Measurements from ENCODE around the gene SPINK13.
"Not testable (repeated sequence)": the region's sequence is repeated elsewhere in the genome, so short reads cannot be mapped to it uniquely, and the experiment has no call there.

Gene SPINK13

GRCh38 chr5:148268566-148268965, at the start of gene SPINK13:
Gene SPINK13 (plus strand): TSS chr5:148268794. CDS start chr5:148270073, 1,279 bp downstream.
- no peak for DNase-seq

- DNase-seq, result no peak
Observed at GRCh38 chr5:148221508-148221907, 47.1 kb upstream of the SPINK13 start.

GRCh38 chr5:148224117-148224742, 44.4 kb upstream of the SPINK13 start:
- no peak for DNase-seq

GRCh38 chr5:148228392-148228984, 40.1 kb upstream of the SPINK13 start:
- no peak for DNase-seq

GRCh38 chr5:148229840-148230239, 38.8 kb upstream of the SPINK13 start:
- no peak for DNase-seq

GRCh38 chr5:148230240-148230639, 38.4 kb upstream of the SPINK13 start:
- no peak for DNase-seq

GRCh38 chr5:148237785-148238417, 30.7 kb upstream of the SPINK13 start:
- no peak for DNase-seq

- DNase-seq, result no peak
Observed at GRCh38 chr5:148238418-148238794, 30.2 kb upstream of the SPINK13 start, which contains the start of gene MARCOL. Gene MARCOL (plus strand): TSS chr5:148238525. CDS start chr5:148238598, 73 bp downstream.

- no peak for DNase-seq
Observed at GRCh38 chr5:148248894-148249293, 19.7 kb upstream of the SPINK13 start.

- no peak for DNase-seq
Observed at GRCh38 chr5:148255456-148255855, 13.1 kb upstream of the SPINK13 start.

GRCh38 chr5:148259288-148259687, 9.3 kb upstream of the SPINK13 start:
- no peak for DNase-seq

GRCh38 chr5:148261221-148261620, 7.4 kb upstream of the SPINK13 start:
- DNase-seq, result no peak

GRCh38 chr5:148267962-148268361, 632 bp upstream of the SPINK13 start:
- DNase-seq, result no peak

- DNase-seq, result not testable (repeated sequence)
Observed at GRCh38 chr5:148275129-148275528, 6.5 kb downstream of the SPINK13 start.

- DNase-seq, result not testable (repeated sequence)
Observed at GRCh38 chr5:148280893-148281292, 12.3 kb downstream of the SPINK13 start.

GRCh38 chr5:148281336-148281735, 12.7 kb downstream of the SPINK13 start:
- not testable (repeated sequence) for DNase-seq

GRCh38 chr5:148290271-148291195, 21.9 kb downstream of the SPINK13 start:
- DNase-seq, result no peak

GRCh38 chr5:148297731-148298130, 29.1 kb downstream of the SPINK13 start:
- DNase-seq, result no peak

GRCh38 chr5:148306446-148306845, 37.9 kb downstream of the SPINK13 start:
- DNase-seq, result no peak

GRCh38 chr5:148309019-148309418, 40.4 kb downstream of the SPINK13 start:
- DNase-seq, result no peak

- DNase-seq, result no peak
Observed at GRCh38 chr5:148309746-148310145, 41.2 kb downstream of the SPINK13 start.

- DNase-seq, result no peak
Observed at GRCh38 chr5:148311484-148311883, 42.9 kb downstream of the SPINK13 start.

- no peak for DNase-seq
Observed at GRCh38 chr5:148312153-148312552, 43.6 kb downstream of the SPINK13 start, which contains the start of gene SPINK7. Gene SPINK7 (plus strand): TSS chr5:148312423. CDS start chr5:148312484, 61 bp downstream.
